ENCODE data around the gene TTLL11. TPM values are rescaled to one million over a fixed set of nuclear protein-coding genes. Genes with fewer than 3 reads are reported as not detected.

The TTLL11 gene
- total and polyA plus RNA-seq, 2 experiments from 2014 or later = 4.7 to 6.7 TPM

GRCh38 chr9:121886759-121887485 is 206.2 kb downstream of the TTLL11 start:
- no peaks in the 10 kb centered on the region for H3K9me3 ChIP-seq (ENCODE audit: low read depth)
- DNase-seq (ENCODE audit: low read depth in 1 of 2, low spot score in 1 of 2) = no peak
- peaks cover 11% of the 10 kb centered on the region for H3K4me1 ChIP-seq (ENCODE audit: low read depth)
- TF ChIP-seq CTCF (IDR thresholded peaks at IDR 0.05; ENCODE audit: low read depth, low read length) = no peak
- H3K4me3 ChIP-seq = no peak overlapping the region
- H3K27ac ChIP-seq = no peak overlapping the region
- H3K36me3 ChIP-seq = no peaks in the 10 kb centered on the region
- no peaks in the 10 kb centered on the region for H3K27me3 ChIP-seq

GRCh38 chr9:121885345-121885901 is 207.7 kb downstream of the TTLL11 start:
- Histone ChIP-seq H3K27me3 (no peaks in the 10 kb centered on the region), H3K9me3 (ENCODE audit: low read depth) (no peaks in the 10 kb centered on the region), H3K36me3 (no peaks in the 10 kb centered on the region), H3K4me3 (no peak overlapping the region), H3K4me1 (ENCODE audit: low read depth) (peaks cover 11% of the 10 kb centered on the region), H3K27ac (no peak overlapping the region)
- no peak for TF ChIP-seq CTCF (IDR thresholded peaks at IDR 0.05; ENCODE audit: low read depth, low read length)
- no peak for DNase-seq (ENCODE audit: low read depth in 1 of 2, low spot score in 1 of 2)

- H3K27ac ChIP-seq = no peak overlapping the region
- peaks cover 11% of the 10 kb centered on the region for H3K4me1 ChIP-seq (ENCODE audit: low read depth)
- no peaks in the 10 kb centered on the region for H3K36me3 ChIP-seq
- DNase-seq (ENCODE audit: low read depth in 1 of 2, low spot score in 1 of 2) = no peak
- no peak overlapping the region for H3K4me3 ChIP-seq
- TF ChIP-seq CTCF (IDR thresholded peaks at IDR 0.05; ENCODE audit: low read depth, low read length) = no peak
- H3K9me3 ChIP-seq (ENCODE audit: low read depth) = no peaks in the 10 kb centered on the region
- H3K27me3 ChIP-seq = no peaks in the 10 kb centered on the region
Observed at GRCh38 chr9:121884057-121884541, 209.0 kb downstream of the TTLL11 start.

GRCh38 chr9:121883281-121884056 is 209.6 kb downstream of the TTLL11 start:
- TF ChIP-seq CTCF (IDR thresholded peaks at IDR 0.05; ENCODE audit: low read depth, low read length) = no peak
- H3K4me3 ChIP-seq = no peak overlapping the region
- DNase-seq (ENCODE audit: low read depth in 1 of 2, low spot score in 1 of 2) = peak in 1 of 2 donors; percentile 55
- no peak overlapping the region for H3K27ac ChIP-seq
- no peaks in the 10 kb centered on the region for H3K27me3 ChIP-seq
- H3K36me3 ChIP-seq = no peaks in the 10 kb centered on the region
- H3K4me1 ChIP-seq (ENCODE audit: low read depth) = peaks cover 11% of the 10 kb centered on the region
- no peaks in the 10 kb centered on the region for H3K9me3 ChIP-seq (ENCODE audit: low read depth)

- no peak for DNase-seq (ENCODE audit: low read depth in 1 of 2, low spot score in 1 of 2)
- peaks cover 11% of the 10 kb centered on the region for H3K4me1 ChIP-seq (ENCODE audit: low read depth)
- H3K27me3 ChIP-seq = no peaks in the 10 kb centered on the region
- H3K36me3 ChIP-seq = no peaks in the 10 kb centered on the region
- H3K4me3 ChIP-seq = no peak overlapping the region
- H3K9me3 ChIP-seq (ENCODE audit: low read depth) = no peaks in the 10 kb centered on the region
- H3K27ac ChIP-seq = no peak overlapping the region
- TF ChIP-seq CTCF (IDR thresholded peaks at IDR 0.05; ENCODE audit: low read depth, low read length) = no peak
Observed at GRCh38 chr9:121881920-121882500, 211.1 kb downstream of the TTLL11 start.

Data from cardiac muscle cell (in vitro differentiated cells and primary cell).